Measurements from ENCODE around the gene SRSF9.
"Not testable (repeated sequence)": the region's sequence is repeated elsewhere in the genome, so short reads cannot be mapped to it uniquely, and the experiment has no call there.

The SRSF9 gene

DNA sequence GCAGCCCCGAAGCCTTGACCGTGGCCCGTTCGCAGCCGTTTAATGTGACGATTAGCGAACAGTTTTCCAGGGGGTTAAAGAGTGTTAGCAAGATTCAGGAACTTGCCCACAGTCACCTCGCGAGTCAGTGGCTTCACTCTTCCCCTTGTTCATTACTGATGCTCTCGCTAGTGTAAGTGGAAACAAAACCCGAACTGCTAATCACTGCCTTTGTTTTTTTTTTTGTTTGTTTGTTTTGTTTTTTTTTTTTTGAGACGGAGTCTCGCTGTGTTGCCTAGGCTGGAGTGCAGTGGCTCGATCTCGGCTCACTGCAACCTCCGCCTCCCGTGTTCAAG, 22.7 kb downstream of the SRSF9 start:
- DNase-seq, result not testable (repeated sequence)

DNA sequence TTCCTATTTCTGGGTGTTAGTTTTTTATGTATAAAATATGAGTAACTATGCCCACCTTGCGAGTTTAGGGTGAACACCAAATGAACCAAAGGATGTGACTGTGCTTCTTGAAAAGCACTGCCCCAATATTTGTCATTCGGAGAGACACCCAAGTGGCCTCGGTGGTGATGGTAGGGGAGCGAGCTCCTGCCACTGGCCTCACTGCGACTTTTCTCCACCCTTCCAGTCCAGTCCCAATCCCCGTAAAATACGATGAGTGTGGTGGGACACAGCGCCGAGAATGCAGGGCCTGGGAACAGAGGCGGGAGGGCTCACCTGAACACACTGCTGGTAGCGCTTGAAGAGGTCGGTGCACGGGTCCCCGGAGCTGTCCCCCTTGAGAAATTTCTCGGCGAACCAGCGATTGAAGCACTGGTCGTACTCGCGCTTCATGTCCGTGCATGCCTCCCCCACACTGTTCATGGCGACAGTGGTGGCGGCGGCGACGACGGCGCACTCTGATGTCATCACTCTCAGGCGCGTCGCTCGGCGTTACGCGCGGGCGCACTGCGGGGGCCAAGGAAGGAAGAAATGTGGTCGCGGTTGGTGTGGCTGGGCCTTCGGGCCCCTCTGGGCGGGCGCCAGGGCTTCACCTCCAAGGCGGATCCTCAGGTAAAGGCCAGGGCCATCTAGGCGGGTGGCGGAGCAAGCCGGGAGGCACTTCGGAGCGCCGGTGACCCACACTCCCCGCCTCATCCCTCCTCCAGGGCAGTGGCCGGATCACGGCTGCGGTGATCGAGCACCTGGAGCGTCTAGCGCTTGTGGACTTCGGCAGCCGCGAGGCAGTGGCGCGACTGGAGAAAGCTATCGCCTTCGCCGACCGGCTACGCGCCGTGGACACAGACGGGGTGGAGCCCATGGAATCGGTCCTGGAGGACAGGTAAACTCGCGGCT, 23.4 kb downstream of the SRSF9 start, which contains the start of the genes GATC and TRIAP1:
TSS of gene GATC (plus strand) at position 534 of the 933 bp plus-strand sequence. CDS start at position 571, 37 bp downstream.
TSS of gene TRIAP1 (minus strand) at position 474 of the 933 bp plus-strand sequence. CDS start at position 462, 12 bp downstream.
- DNase-seq, result peak; percentile 87

DNA sequence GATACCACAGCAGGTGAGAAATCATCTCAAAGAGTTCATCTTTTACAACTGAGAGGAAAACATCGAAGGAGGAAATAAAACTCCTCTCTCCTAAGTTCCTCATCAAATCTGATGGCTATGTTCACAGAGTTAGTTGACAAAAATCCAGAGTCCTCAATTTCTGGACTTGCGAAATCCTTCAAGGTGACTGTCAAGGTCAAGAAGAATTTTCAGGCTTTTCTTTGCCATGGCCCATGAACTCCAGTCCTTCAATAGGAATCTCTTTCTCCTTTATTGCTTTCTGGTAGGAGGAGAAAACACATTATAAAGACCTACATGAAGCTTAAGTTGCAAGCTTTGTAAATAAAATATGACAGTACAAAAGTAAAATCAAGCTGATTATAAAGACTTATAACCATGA, 24.9 kb downstream of the SRSF9 start:
- DNase-seq, result no peak

DNA sequence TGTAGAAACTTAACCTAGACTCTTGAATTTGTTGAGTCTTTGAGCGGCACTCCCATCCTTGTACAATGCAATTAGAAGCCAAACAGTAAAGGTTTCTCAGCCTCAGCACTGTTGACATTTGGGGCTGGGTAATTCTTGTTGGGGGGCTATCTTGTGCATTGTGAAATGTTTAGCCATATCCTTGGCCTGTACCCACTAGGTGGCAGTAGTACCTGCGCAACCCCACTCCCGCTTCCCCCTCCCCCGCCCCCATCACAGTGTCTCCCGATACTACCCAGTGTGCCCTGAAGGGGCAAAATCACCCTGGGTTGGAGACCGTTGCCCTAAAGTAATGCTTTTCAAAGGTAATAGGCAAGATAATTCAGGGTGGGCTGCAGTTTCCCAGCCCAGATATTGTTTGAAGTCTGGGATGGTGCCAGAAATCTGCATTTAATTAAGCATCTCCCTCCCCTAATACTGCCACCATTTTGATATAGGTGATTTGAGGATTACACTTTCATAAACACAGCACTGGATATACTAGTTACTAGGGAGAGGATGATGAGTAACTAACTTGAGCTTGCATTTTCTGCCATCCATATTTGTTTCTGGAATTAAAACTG, 29.8 kb downstream of the SRSF9 start:
- peak; percentile 51 for DNase-seq

GRCh38 chr12:120438495-120439198, 30.9 kb downstream of the SRSF9 start:
- DNase-seq, result no peak

GRCh38 chr12:120437735-120438494, 31.6 kb downstream of the SRSF9 start, which contains the start of gene COX6A1:
COX6A1 (plus strand) TSS chr12:120438113; CDS start chr12:120438127, 14 bp downstream.
- DNase-seq, result peak; percentile 93

DNA sequence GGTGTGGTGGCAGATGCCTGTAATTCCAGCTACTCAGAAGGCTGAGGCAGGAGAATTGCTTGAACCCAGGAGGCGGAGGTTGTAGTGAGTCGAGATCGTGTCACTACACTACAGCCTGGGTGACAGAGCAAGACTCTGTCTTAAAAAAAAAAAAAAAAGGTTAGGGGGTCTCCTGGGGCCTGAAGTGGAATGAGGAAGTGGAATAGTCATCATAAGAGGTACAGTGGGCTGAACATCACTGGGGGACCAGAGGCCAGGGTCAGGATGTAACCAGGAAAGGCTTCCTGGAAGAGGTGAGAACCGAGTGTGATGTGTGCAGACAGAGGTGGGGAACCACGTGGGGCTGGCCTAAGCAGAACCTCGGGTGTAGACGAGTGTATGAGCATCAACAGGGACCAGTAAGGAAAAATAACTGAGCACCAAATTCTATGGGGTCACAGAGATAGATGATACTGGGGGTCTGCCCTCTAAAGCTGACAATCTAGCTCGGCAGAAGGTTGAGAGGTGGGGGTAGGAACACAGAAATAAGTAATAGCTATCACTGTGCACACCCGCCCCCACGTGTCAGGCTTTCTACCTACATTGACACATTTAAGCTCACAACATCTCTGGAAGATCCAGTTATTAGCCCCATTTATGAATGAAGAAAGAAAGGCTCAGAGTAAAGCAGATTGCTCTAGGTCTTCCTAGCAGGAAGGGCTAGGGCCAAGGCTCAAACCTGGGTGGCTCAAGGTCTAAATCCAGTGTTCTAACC, 36.6 kb downstream of the SRSF9 start:
- no peak for DNase-seq

DNA sequence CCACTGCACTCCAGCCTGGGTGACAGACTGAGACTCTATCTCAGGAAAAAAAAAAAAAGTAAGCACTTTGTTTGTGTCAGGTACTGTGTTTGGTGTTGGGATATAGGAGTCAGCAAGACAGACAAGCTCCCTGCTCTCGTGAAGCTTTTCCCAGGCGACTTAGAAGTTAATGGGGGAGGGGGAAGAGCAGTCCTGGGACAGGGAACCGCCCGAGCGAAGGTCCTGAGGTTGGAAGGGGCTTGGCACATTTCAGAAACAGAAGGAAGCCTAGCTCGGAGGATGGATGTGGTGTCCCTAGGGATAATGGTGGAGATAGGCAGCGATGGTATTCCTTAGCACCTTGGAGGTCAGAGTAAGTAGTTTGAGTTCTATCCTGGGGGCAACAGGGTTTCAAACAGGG, 40.2 kb downstream of the SRSF9 start:
- no peak for DNase-seq

DNA sequence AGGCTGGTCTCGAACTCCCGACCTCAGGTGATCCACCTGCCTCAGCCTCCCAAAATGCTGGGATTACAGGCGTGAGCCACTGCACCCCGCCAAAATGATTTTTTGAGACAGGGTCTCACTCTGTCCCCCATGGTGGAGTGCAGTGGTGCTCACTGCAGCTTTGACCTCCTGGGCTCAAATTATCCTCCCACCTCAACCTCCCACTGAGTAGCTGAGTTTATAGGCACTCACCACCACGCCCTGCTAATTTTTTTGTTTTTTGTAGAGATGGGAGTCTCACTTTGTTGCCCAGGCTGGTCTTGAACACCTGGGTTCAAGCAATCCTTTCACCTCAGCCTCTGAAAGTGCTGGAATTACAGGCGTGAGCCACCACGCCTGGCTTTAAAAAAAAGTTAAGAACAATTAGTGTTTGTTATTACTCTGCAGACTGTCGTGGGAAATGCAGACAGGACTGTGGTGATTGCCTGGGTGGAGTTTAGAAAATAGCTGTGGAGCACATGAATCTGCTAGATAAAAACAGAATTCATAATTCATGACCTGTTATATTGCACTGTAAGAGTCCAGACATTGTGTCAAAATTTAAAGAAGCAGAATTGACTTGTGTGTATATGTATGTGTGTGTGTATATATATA, 40.8 kb downstream of the SRSF9 start:
- DNase-seq, result no peak

DNA sequence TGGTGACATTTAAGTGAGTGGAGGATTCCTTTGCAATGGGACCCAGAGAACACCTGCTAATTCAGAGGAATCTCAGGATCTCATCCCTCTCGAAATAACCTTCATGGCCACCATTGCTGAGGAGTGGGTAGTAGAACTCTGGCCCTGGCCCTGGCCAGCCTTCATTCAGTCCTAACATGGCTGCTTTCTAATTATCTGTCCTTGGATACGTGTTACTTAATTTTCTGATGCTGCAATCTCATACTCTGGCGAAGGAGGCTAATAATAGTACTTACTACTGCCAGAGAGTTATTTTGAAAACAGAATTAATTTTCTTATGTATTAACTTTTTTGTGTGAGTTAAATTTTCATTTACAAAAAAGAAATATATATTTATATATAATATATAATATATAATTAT, 43.8 kb downstream of the SRSF9 start:
- no peak for DNase-seq

- DNase-seq, result no peak
These were observed 46.6 kb downstream of the SRSF9 start for GRCh38 chr12:120422892-120423456.

GRCh38 chr12:120421701-120422100, 47.8 kb downstream of the SRSF9 start:
- no peak for DNase-seq

DNA sequence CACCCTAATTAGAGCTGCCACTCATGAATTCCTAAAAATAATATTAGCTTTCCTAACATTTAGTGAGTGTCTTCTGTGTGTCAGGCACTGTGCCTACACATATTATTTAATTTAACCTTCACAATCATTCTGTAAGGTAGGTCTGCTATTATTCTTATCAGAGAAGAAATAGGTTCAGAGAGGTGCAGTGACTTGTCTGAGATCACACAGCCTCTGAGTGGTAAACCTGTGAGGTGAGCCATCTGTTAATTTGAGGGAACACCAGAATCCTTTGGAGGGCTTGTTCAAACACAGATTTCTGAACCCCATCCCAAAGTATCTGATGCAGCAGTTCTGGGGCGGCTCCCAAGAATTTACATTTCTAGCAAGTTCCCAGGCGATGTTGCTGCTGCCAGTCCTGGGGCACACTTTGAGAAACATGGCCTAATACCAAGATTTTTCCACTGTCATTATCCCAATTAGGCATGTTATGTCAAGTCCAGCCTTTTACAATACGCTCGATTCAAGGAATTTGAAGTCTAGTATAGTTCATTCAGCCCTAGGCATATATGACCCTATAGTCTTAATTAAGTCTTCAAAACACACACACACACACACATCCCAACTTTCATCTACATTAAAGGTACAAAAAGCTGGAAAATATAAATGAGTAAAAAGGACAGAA, 51.5 kb downstream of the SRSF9 start:
- no peak for DNase-seq

GRCh38 chr12:120416490-120417216, 52.9 kb downstream of the SRSF9 start:
- no peak for DNase-seq

GRCh38 chr12:120413901-120414695, 55.5 kb downstream of the SRSF9 start:
- DNase-seq, result no peak

GRCh38 chr12:120412421-120412820, 57.1 kb downstream of the SRSF9 start:
- DNase-seq, result no peak

All from activated CD4-positive, CD25-positive, alpha-beta regulatory T cell treated with anti-CD3 and anti-CD28 coated beads, Interleukin-2, amount 50 U/mL, for 72 hours (primary cell).